ENCODE measurements around the gene ASAP3.

The ASAP3 gene

DNA sequence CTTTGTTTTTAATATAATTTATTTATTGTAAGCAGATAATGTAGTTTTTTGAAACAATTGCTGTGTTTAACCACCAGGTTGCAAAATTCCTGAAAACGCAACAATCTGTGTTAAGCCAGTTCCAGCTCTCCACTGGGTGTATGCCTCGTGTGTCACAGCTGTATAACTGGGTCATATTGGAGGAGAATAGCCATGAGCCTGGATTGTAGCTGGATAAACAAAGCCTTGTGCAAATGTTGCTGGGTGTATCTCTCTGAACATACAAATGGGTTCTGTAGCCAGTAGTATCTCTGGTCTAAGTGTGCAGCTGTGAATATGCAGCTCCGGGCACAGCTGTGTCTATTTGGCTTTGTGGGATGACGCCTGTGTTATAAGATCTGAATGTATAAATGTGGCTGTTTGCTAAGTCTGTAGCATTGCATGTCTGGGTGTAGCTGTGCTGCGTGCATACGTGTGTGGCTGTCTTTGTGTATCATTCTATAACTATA lies 62.2 kb downstream of the ASAP3 start:
- TF ChIP-seq GATA3 (IDR thresholded peaks at IDR 0.05; ENCODE audit: low read depth, low read length) (no peak), GATA2 (IDR thresholded peaks at IDR 0.05; ENCODE audit: low read depth, low read length) (no peak)

DNA sequence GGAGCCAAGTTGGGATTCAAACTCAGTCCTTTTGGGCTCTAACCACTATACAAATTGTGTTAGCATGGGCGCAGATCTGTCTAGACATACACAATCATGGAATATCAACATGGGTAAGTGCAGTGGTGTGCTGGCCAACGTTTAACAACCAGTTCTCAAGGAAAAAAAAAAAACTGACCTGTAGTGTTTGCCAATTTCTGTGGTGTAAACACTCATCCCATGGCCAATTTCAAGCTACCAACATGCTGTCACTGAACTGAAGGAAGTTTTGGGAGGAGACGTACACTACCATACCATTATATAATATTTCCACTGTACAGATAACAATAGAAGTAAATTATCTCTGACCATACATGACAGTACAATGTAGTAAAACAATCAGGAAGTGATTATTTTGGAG lies 62.6 kb downstream of the ASAP3 start:
- no peak for TF ChIP-seq GATA3 (IDR thresholded peaks at IDR 0.05; ENCODE audit: low read depth, low read length)
- TF ChIP-seq GATA2 (IDR thresholded peaks at IDR 0.05; ENCODE audit: low read depth, low read length), result no peak

DNA sequence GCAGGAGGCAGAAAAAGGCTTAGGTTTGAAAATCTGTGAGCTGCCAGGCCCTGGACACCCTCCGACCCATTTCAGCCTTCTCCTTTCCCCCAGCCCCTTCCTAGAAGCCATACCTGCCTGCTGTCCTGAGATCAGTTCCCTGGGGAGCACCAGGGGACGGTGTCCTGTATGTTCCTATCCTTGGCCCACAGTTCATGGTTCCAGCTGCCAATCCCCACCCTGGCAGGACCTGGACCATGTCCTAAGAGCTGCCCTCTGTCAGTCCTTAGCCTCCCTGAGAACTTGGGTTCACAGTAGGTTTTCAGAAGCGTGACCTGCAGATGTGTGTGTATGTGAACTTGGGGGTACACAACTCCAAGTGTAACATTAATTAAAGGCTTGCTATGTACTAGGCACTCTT lies 63.2 kb downstream of the ASAP3 start:
- TF ChIP-seq GATA3 (IDR thresholded peaks at IDR 0.05; ENCODE audit: low read depth, low read length), result no peak
- no peak for TF ChIP-seq GATA2 (IDR thresholded peaks at IDR 0.05; ENCODE audit: low read depth, low read length)

GRCh38 chr1:23419180-23419579 lies 64.8 kb downstream of the ASAP3 start:
- TF ChIP-seq GATA2 (IDR thresholded peaks at IDR 0.05; ENCODE audit: low read depth, low read length) (no peak), GATA3 (IDR thresholded peaks at IDR 0.05; ENCODE audit: low read depth, low read length) (no peak)

GRCh38 chr1:23417570-23417969 lies 66.4 kb downstream of the ASAP3 start:
- TF ChIP-seq GATA2 (IDR thresholded peaks at IDR 0.05; ENCODE audit: low read depth, low read length) (no peak), GATA3 (IDR thresholded peaks at IDR 0.05; ENCODE audit: low read depth, low read length) (no peak)

GRCh38 chr1:23416964-23417363 lies 67.0 kb downstream of the ASAP3 start:
- TF ChIP-seq GATA3 (IDR thresholded peaks at IDR 0.05; ENCODE audit: low read depth, low read length), result no peak
- no peak for TF ChIP-seq GATA2 (IDR thresholded peaks at IDR 0.05; ENCODE audit: low read depth, low read length)

GRCh38 chr1:23408797-23409290 lies 75.1 kb downstream of the ASAP3 start:
- TF ChIP-seq GATA2 (IDR thresholded peaks at IDR 0.05; ENCODE audit: low read depth, low read length) (no peak), GATA3 (IDR thresholded peaks at IDR 0.05; ENCODE audit: low read depth, low read length) (no peak)

- TF ChIP-seq GATA3 (IDR thresholded peaks at IDR 0.05; ENCODE audit: low read depth, low read length) (no peak), GATA2 (IDR thresholded peaks at IDR 0.05; ENCODE audit: low read depth, low read length) (no peak)
Observed at GRCh38 chr1:23407016-23407630, 76.9 kb downstream of the ASAP3 start.

GRCh38 chr1:23405946-23406345 lies 78.0 kb downstream of the ASAP3 start:
- TF ChIP-seq GATA2 (IDR thresholded peaks at IDR 0.05; ENCODE audit: low read depth, low read length) (no peak), GATA3 (IDR thresholded peaks at IDR 0.05; ENCODE audit: low read depth, low read length) (no peak)

GRCh38 chr1:23403735-23404486 lies 80.1 kb downstream of the ASAP3 start:
- TF ChIP-seq GATA3 (IDR thresholded peaks at IDR 0.05; ENCODE audit: low read depth, low read length) (no peak), GATA2 (IDR thresholded peaks at IDR 0.05; ENCODE audit: low read depth, low read length) (no peak)

DNA sequence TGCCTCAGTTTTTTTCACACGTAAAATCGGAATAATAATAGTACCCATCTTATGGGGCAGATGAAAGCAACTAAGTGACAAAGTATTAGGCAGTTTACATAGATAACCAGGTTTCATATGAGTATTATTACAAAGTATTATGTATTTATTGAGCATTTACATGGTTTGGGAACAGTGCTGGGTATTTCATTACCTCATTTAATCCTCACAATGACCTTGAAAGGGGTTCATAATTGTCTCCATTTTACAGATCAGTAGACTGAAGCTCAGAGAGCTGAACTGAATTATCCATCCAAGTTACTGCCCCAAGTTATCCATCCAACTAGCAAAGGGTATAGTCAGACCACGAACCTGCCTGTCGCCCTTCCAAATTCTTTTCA lies 80.6 kb downstream of the ASAP3 start:
- no peak for TF ChIP-seq GATA2 (IDR thresholded peaks at IDR 0.05; ENCODE audit: low read depth, low read length)
- TF ChIP-seq GATA3 (IDR thresholded peaks at IDR 0.05; ENCODE audit: low read depth, low read length), result no peak

DNA sequence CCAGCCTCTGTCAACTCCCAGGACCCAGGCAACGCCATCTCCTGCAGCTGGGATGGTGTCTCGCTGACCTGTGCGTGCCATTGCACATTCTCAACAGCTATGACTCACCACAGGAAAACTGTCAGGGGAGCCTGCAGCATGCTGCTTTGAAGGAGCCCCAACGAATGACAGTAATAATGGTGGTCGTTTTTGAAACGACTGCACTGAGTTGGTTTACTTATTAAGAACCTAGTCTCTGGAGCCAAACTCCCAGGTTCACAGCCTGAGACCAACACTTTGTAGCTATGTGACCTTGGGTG lies 81.0 kb downstream of the ASAP3 start:
- no peak for TF ChIP-seq GATA3 (IDR thresholded peaks at IDR 0.05; ENCODE audit: low read depth, low read length)
- no peak for TF ChIP-seq GATA2 (IDR thresholded peaks at IDR 0.05; ENCODE audit: low read depth, low read length)

GRCh38 chr1:23402286-23403037 lies 81.5 kb downstream of the ASAP3 start:
- no peak for TF ChIP-seq GATA3 (IDR thresholded peaks at IDR 0.05; ENCODE audit: low read depth, low read length)
- no peak for TF ChIP-seq GATA2 (IDR thresholded peaks at IDR 0.05; ENCODE audit: low read depth, low read length)

DNA sequence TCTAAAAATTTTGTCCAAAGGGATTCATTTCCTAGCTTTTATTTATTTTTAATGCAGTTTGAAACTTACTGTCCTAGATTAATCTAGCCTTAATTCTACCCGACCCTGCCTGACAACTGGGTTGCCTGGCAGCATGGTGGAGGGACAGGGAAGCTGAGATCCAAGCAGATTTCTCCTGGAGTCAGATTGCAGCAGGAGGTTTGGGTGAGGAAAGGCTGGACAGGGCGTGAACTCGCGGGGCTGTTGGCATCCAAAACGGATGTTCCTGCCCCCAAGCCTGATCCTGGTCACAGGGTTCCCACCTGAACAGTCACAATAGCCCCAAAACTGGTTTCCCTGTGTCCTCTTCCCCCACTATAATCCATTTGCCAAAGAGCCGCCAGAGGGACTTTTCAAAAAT lies 82.7 kb downstream of the ASAP3 start:
- TF ChIP-seq GATA2 (IDR thresholded peaks at IDR 0.05; ENCODE audit: low read depth, low read length) (no peak), GATA3 (IDR thresholded peaks at IDR 0.05; ENCODE audit: low read depth, low read length) (no peak)

All from SH-SY5Y (cell line).